ENCODE data around the gene HMOX1. TPM values are rescaled to one million over a fixed set of nuclear protein-coding genes. Genes with fewer than 3 reads are reported as not detected.

Gene HMOX1
- total and polyA plus RNA-seq, 2 of the 13 experiments (the other 11 are each of a cell fraction or from before 2014, with no cell fraction given) = 53.6 to 67.4 TPM

DNA sequence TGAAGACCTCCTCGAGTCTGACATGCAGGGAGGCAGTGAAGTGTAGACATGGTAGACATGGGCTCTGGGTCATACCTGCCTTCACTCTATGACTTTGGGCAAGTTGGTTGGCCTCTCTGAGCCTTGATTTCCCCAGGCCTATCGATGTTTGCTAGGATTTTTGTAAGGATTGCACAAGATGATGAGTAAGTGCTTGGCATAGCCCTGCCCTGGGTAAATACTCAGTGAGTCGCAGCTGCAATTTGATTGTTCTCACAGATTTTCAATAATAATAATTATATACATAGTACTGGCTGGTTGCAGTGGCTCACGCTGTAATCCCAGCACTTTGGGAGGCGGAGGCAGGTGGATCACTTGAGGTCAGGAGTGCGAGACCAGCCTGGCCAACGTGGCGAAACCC lies 37.2 kb downstream of the HMOX1 start:
- intact Hi-C loops (cut with micrococcal nuclease; ENCODE audit: unreplicated experiment) = no loop called here
- no peaks in the 10 kb centered on the region for H3K27me3 ChIP-seq (ENCODE audit: control insufficient read depth in 1 of 2, insufficient read depth in 2 of 2, low read length in 2 of 2)
- no peak overlapping the region for H3K4me2 ChIP-seq (ENCODE audit: low read depth, low read length)
- ATAC-seq (no peak), FAIRE-seq (no peak), DNase-seq (ENCODE audit: low spot score) (no peak)
- H3K9ac ChIP-seq (ENCODE audit: insufficient read depth, low read depth, low read length) = no peak overlapping the region
- CTCF ChIA-PET (ENCODE audit: low intra/inter-chr PET ratio, low total read pairs) = no interaction called here
- no peak overlapping the region for H2AFZ ChIP-seq (ENCODE audit: low read length)
- no peaks in the 10 kb centered on the region for H3K9me3 ChIP-seq (ENCODE audit: low read length)
- no peaks in the 10 kb centered on the region for H3K79me2 ChIP-seq (ENCODE audit: insufficient read depth, low read length)
- peaks cover 33 to 91% of the 10 kb centered on the region in 2 experiments for H3K36me3 ChIP-seq (replicated peaks in 1 of 2; ENCODE audit: control insufficient read depth in 1 of 2, insufficient read depth in 2 of 2, low read length in 2 of 2)
- H3K4me1 ChIP-seq (ENCODE audit: insufficient read depth, low read length) = no peaks in the 10 kb centered on the region
- H3K4me3 ChIP-seq (replicated peaks in 1 of 3; ENCODE audit: insufficient read depth in 1 of 3, low read depth in 2 of 3, low read length in 3 of 3) = no peak overlapping the region
- in situ Hi-C loops (cut with HindIII; ENCODE audit: extremely low pct_ligation_motif_present, low pct_unique_long_range_greater_than_20kb) = no loop called here
- H3K27ac ChIP-seq (ENCODE audit: extremely low read length, insufficient read depth, low read length) = no peak overlapping the region
- POLR2A ChIA-PET = no interaction called here
- H4K20me1 ChIP-seq (ENCODE audit: insufficient read depth, low read length) = no peaks in the 10 kb centered on the region
- no TSS peak for BruUV-seq (replicated peaks)
- 95% methylated on average over 7 of the region's 8 CpGs for WGBS (ENCODE audit: low lambda C conversion rate)
- TF ChIP-seq, protein P1, sequence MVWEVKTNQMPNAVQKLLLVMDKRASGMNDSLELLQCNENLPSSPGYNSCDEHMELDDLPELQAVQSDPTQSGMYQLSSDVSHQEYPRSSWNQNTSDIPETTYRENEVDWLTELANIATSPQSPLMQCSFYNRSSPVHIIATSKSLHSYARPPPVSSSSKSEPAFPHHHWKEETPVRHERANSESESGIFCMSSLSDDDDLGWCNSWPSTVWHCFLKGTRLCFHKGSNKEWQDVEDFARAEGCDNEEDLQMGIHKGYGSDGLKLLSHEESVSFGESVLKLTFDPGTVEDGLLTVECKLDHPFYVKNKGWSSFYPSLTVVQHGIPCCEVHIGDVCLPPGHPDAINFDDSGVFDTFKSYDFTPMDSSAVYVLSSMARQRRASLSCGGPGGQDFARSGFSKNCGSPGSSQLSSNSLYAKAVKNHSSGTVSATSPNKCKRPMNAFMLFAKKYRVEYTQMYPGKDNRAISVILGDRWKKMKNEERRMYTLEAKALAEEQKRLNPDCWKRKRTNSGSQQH (CRISPR knock-in tag; IDR thresholded peaks at IDR 0.05; ENCODE audit: low read depth) = no peak
- TF ChIP-seq RFXAP (CRISPR knock-in tag; IDR thresholded peaks at IDR 0.05; ENCODE audit: borderline replicate concordance) (no peak), SRSF9 (IDR thresholded peaks at IDR 0.05; ENCODE audit: borderline replicate concordance, insufficient read depth, low read depth, low read length, poor library complexity, severe bottlenecking) (no peak), AHDC1 (CRISPR knock-in tag; IDR thresholded peaks at IDR 0.05; ENCODE audit: borderline replicate concordance) (no peak), U2AF1 (optimal IDR thresholded peaks at IDR 0.05; ENCODE audit: low read depth, low read length) (no peak), ZSCAN20 (CRISPR knock-in tag; IDR thresholded peaks at IDR 0.05; ENCODE audit: borderline replicate concordance) (no peak), HNRNPH1 (optimal IDR thresholded peaks at IDR 0.05; ENCODE audit: low read depth, low read length) (no peak), RBFOX2 (IDR thresholded peaks at IDR 0.05; ENCODE audit: low read depth, low read length) (no peak), CSRNP1 (CRISPR knock-in tag; IDR thresholded peaks at IDR 0.05) (no peak), TOPORS (CRISPR knock-in tag; IDR thresholded peaks at IDR 0.05) (no peak), ZNF280B (CRISPR knock-in tag; IDR thresholded peaks at IDR 0.05; ENCODE audit: borderline replicate concordance) (no peak), MXD4 (CRISPR knock-in tag; IDR thresholded peaks at IDR 0.05) (no peak)
- TF ChIP-seq, protein P2, sequence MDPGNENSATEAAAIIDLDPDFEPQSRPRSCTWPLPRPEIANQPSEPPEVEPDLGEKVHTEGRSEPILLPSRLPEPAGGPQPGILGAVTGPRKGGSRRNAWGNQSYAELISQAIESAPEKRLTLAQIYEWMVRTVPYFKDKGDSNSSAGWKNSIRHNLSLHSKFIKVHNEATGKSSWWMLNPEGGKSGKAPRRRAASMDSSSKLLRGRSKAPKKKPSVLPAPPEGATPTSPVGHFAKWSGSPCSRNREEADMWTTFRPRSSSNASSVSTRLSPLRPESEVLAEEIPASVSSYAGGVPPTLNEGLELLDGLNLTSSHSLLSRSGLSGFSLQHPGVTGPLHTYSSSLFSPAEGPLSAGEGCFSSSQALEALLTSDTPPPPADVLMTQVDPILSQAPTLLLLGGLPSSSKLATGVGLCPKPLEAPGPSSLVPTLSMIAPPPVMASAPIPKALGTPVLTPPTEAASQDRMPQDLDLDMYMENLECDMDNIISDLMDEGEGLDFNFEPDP (CRISPR knock-in tag; conservative IDR thresholded peaks at IDR 0.05) = no peak
